Activated naive CD4-positive, alpha-beta T cell treated with anti-CD3 and anti-CD28 coated beads, Interleukin-2, amount 50 U/mL, for 72 hours (primary cell): Measurements from ENCODE around the gene FOXE3. TPM values are rescaled to one million over a fixed set of nuclear protein-coding genes. Genes with fewer than 3 reads are reported as not detected.
"Not testable (repeated sequence)": the region's sequence is repeated elsewhere in the genome, so short reads cannot be mapped to it uniquely, and the experiment has no call there.

Experiments
- ATAC-seq, 2 donors: fragments of 150-1000 bp; cut with Tn5 transposase; 2 replicates each; pipeline ENCODE4 v1.10.0; 2021; ENCODE audit warnings: mild to moderate bottlenecking in 2 of 2, moderate library complexity in 2 of 2
- DNase-seq, 2 donors: peaks; one replicate each; pipeline ENCODE4 v3.0.0; 2021 to 2022; ENCODE audit warnings: low spot score in 2 of 2
- H3K27ac Mint-ChIP-seq, 2 donors: one replicate each; pipeline ENCODE4 v1.8.0; 2022; ENCODE audit warnings: mild to moderate bottlenecking in 2 of 2, mixed read lengths in 2 of 2
- H3K36me3 Mint-ChIP-seq, 2 donors: one replicate each; pipeline ENCODE4 v1.8.0; 2022; ENCODE audit warnings: mixed read lengths in 2 of 2
- H3K9me3 Mint-ChIP-seq, 2 donors: one replicate each; pipeline ENCODE4 v1.8.0; 2022; ENCODE audit warnings: mixed read lengths in 2 of 2
- total RNA-seq, 2 donors: library from RNA; stranded (reverse); gene quantifications; one replicate each; pipeline ENCODE4 v1.2.3, GENCODE V29; 2022

FOXE3 gene
- total RNA-seq, 2 donors from 2014 or later, result not detected

DNA sequence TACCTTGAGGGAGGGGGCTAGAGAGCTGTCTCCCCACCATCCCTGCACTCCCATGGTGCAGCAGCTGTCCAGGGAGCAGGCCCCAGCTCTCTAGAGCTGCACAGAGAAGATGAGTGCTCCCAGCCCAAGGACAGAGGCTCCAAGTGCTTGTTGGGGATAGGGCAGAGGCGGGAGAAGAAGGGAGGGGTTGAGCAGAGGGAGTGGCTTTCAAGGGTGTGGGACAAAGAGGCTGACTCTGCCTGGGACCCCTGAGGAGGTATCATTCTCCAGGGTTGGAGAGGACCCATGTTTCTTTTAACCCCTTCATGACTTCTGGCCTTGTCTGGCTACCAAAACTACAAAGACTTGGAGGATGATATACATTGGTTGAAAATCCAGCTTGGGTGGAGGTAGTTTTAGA is 36.3 kb downstream of the FOXE3 start:
- H3K27ac Mint-ChIP-seq, result no peak overlapping the region
- ATAC-seq (no peak), DNase-seq (no peak)
- no peaks in the 10 kb centered on the region for H3K9me3 Mint-ChIP-seq
- H3K36me3 Mint-ChIP-seq, result no peaks in the 10 kb centered on the region

DNA sequence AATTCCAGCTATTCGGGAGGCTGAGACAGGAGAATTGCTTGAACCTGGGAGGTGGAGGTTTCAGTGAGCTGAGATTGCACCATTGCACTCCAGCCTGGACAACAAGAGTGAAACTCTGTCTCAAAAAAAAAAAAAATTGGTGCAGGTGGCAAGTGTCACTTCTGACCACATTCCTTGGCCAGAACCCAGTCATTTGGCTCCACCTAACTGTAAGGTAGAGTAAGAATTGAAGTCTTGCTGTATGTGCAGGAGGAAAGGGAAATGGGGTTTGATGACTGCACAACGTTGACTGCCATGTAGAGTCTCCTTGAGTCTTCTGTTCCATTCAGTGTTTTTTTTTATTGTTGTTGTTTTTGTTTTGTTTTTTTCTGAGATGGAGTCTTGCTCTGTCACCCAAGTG is 37.8 kb downstream of the FOXE3 start:
- ATAC-seq, H3K36me3 Mint-ChIP-seq, H3K9me3 Mint-ChIP-seq, H3K27ac Mint-ChIP-seq, DNase-seq: not testable (repeated sequence)

DNA sequence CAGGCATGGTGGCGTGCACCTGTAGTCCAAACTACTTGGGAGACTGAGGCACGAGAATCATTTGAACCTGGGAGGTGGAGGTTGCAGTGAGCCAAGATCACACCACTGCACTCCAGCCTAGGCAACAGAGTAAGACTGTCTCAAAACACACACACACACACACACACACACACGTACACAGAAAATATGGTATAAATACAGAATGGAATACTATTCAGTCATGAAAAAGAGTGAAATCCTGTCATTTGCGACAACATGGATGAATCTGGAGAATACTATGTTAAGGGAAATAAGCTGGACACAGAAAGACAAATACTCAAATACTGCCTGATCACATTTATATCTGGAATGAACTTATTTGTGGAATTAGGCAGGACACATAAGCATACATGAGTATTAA is 40.2 kb downstream of the FOXE3 start:
- H3K9me3 Mint-ChIP-seq, result no peaks in the 10 kb centered on the region
- H3K27ac Mint-ChIP-seq, result no peak overlapping the region
- H3K36me3 Mint-ChIP-seq, result no peaks in the 10 kb centered on the region
- no peak for ATAC-seq
- DNase-seq, result no peak

DNA sequence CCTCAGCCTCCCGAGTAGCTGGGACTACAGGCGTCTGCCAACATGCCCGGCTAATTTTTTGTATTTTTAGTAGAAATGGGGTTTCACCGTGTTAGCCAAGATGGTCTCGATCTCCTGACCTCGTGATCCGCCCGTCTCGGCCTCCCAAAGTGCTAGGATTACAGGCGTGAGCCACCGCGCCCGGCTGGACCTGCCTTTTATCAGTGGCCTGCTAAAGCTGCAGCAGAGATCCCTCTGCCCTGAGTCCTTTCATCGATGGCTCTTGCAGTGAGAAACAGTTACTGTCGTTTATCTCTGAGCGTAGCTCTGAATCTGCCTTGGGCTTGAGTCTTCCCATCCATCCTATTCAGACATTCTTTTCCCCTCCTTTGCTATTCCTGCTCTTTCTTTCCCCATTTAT is 41.5 kb downstream of the FOXE3 start:
- H3K9me3 Mint-ChIP-seq, DNase-seq, H3K27ac Mint-ChIP-seq, ATAC-seq, H3K36me3 Mint-ChIP-seq: not testable (repeated sequence)

DNA sequence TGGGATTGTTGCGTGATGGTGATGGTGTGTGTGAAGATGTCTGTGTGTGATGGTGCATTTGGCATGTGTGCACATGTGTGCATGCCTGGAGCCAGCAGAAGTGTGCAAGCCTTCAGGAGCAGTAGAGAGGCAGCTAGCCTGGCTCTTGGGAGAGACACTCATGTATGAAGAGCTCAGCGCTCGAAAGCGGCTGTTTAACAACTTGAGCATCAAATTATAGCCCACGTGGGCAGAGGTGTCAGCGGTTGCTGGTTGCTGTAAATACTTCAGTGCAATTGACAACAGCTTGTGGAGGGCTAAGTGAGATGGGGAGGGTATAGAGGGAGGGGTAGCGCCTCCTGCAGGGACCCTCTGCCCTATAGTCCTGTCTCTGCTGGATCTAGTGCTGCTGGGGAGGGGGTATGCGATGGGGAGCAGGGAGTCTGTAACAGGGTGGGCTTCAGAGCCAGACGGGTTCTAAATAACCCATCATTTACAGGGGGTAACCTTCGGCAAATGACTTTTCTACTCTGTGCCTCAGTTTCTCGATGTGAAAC is 43.2 kb downstream of the FOXE3 start:
- DNase-seq (no peak), ATAC-seq (no peak)
- Mint-ChIP-seq H3K27ac (no peak overlapping the region), H3K9me3 (no peaks in the 10 kb centered on the region), H3K36me3 (no peaks in the 10 kb centered on the region)

DNA sequence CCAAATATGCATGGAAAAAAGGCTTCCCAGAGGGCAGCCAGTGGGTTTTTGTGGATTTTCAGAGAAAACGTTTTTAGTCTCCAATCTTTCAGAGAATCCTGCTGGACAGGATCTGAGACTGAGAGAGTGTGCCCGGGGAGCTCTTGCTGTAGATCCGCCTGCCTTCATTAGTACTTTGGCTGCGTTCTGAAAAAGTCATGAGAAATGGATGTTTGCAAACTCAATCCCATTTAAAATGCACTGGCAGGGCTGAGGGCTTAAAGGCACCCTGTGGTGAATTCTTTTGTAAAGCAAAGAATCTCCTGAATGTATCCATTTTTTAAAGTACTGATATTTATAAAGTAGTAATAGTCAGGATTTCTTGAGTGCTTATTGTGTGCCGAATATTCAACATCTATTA is 44.0 kb downstream of the FOXE3 start:
- Mint-ChIP-seq H3K36me3 (no peaks in the 10 kb centered on the region), H3K27ac (no peak overlapping the region), H3K9me3 (no peaks in the 10 kb centered on the region)
- ATAC-seq, result no peak
- no peak for DNase-seq

DNA sequence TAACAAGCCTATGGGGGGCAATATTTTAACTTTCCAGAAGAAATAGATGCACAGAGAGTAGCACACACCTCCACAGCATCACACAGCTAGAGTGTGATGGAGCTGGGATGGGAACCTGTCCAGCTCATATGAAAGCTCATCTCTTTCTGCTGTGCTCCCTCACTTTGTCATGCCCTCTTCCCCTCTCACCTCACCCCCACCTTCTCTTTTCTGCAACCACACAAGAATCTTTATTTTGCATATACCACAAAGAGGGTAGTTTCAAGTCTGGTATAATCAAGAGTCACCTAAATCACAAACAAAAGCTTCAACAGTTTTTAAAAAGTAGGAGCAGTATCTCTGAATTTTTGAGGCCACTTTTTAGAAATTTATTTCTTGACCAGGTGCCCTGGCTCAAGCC is 44.4 kb downstream of the FOXE3 start:
- no peak overlapping the region for H3K27ac Mint-ChIP-seq
- no peaks in the 10 kb centered on the region for H3K9me3 Mint-ChIP-seq
- no peaks in the 10 kb centered on the region for H3K36me3 Mint-ChIP-seq
- DNase-seq (no peak), ATAC-seq (no peak)

DNA sequence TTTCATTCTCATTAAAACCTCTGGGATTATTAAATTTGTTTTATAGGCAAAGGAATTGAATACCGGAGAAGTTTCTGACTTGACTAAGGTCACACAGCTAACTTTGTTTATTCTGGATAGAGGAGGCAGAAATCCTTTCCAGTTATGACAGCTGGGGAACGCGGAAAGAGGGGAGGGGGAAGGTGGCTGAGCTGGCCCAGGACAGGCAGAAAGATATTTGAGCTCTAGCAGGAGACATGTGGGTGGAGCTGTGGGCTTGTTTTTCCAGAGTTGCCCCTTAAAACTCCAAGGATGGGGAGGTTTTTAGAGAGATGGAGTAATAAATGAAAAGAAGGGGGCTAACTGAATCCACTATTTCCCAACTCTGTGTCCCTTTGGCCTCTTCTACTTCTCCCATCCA is 49.5 kb downstream of the FOXE3 start:
- Mint-ChIP-seq H3K27ac (no peak overlapping the region), H3K36me3 (no peaks in the 10 kb centered on the region), H3K9me3 (no peaks in the 10 kb centered on the region)
- no peak for DNase-seq
- ATAC-seq, result no peak

Other genes with a start within 250 kb of the FOXE3 start
- gene PDZK1IP1, start 226.2 kb upstream of the FOXE3 start, total RNA-seq, result not detected
- under 1 TPM; 0.11 to 0.14 TPM for gene TAL1, start 184.1 kb upstream of the FOXE3 start, total RNA-seq
- gene STIL, start 102.1 kb upstream of the FOXE3 start, total RNA-seq, result 10 to 100 TPM; 34.7 to 69.9 TPM
- gene CMPK1, start 82.5 kb upstream of the FOXE3 start, total RNA-seq, result 100 to 1,000 TPM in 1 of 2 donors, 10 to 100 TPM in 1; 84.9 to 128 TPM
- gene FOXD2, start 21.8 kb downstream of the FOXE3 start, total RNA-seq, result under 1 TPM; 0.09 to 0.18 TPM